ENCODE results near the gene SYNJ2.

The SYNJ2 gene

DNA sequence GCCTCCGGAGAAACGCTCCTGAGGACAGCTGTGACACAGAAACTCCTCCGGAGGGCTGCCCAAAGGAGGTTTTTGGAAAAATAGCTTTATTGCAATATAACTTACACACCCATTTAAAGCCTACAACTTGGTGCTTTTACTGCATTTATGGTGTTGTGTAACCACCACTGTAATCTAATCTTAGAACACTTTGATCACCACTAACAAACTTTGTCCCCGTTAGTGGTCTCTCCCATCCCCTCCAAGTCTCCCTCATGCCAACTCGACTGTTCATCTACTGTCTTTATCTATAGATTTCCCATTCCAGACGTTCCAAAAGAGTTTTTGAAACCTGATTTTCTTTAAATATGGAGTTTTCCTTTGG, 62.8 kb downstream of the SYNJ2 start:
- DNase-seq = no peak

DNA sequence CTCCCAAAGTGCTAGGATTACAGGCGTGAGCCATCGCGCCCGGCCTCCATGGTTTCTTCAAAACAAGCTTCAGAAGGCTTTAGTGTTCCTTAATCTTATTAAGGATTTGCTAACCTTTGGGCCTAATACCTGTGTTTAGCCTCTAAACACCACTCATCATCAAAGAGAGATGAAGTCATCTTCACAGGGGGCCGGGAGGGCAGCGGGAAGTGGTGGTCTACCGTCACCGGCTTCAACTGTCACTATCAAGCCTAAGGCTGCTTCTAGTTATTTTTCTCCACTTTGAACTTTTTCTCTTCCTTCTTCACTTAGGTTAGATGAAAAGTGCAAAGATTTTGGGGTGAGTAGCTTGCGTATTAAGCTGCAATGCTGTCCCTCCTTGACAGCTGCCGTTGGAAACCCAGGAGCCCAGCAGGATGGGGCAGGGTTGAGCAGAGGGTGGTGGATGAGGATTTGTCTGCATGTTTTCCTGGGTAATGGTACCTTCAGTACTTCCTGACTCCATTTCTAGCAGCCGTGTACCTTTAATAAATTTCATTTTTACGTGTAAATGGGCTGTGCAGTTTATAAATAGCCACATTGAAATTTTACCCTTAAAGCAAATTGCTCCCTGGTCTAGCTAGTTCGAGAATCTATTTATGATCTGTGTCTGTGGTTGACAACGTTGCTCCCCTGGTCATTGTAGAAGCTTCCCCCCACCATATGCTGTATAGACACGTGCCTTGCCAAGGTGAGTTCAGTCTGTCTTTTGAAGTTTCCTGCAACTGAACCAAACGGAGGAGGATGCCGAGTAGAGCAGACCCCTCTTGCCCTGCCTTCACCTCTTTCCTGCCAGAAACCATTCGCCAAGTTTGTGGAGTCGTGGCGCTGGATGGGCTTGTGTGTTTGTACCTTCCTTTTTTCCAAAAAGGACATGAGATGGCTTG, 64.8 kb downstream of the SYNJ2 start:
- DNase-seq = no peak

GRCh38 chr6:158047127-158047518, 65.5 kb downstream of the SYNJ2 start:
- DNase-seq = no peak

- no peak for DNase-seq
These were observed 66.1 kb downstream of the SYNJ2 start for GRCh38 chr6:158047563-158048323.

- no peak for DNase-seq
These were observed 66.9 kb downstream of the SYNJ2 start for GRCh38 chr6:158048589-158048988.

- no peak for DNase-seq
These were observed 67.7 kb downstream of the SYNJ2 start for GRCh38 chr6:158049055-158050028.

DNA sequence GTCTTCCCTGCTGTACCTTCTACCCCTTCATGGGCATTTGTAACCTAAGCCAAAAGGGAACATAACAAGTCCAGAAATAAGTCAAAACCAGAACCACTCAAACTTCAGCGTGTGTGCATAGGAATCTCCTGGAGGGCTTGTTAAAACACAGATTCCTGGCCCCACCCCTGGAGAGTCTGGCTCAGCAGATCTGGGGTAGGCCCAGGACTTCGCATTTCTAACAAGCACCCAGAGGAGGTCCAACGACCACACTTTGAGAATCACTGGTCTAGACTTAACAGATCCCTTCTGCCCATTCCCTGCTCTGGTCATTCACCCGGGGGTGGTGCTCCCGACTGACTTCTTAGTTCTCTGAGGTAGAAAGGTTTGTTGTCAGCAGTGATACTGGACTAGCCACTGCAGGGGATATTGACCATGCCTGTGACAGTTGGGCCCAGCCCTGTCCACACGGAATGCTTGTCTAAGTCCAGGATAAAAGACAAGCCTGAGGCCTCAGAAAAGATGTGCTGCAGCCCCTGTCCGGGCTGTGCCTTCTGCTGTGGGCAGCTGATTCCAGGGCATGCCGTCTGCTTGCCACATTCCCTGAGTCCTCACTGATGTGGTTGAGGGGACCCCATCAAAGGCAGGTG, 68.6 kb downstream of the SYNJ2 start:
- DNase-seq = no peak

DNA sequence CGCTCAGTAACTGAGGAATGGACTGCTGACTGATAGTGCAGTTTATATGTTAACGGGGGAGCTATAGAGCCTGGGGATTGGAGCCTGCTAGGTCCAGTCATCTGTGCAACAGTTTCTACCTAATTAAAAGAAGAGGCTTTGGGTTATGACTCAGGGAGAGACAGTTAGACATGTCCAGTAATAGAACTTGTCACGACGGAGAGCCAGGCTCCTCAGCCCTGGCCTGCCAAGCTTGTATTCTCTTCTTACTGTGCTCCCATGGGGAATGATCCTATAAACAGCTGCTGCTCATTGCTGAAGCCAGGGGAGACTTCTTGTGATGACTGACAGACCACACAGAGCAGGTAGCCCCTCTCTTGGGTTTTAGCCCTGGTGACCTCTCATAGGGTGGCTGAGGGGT, 69.3 kb downstream of the SYNJ2 start:
- DNase-seq = no peak

GRCh38 chr6:158051968-158052367, 70.3 kb downstream of the SYNJ2 start:
- DNase-seq = no peak

GRCh38 chr6:158053377-158054313, 72.0 kb downstream of the SYNJ2 start:
- DNase-seq = no peak

GRCh38 chr6:158056355-158056754, 74.7 kb downstream of the SYNJ2 start:
- no peak for DNase-seq

DNA sequence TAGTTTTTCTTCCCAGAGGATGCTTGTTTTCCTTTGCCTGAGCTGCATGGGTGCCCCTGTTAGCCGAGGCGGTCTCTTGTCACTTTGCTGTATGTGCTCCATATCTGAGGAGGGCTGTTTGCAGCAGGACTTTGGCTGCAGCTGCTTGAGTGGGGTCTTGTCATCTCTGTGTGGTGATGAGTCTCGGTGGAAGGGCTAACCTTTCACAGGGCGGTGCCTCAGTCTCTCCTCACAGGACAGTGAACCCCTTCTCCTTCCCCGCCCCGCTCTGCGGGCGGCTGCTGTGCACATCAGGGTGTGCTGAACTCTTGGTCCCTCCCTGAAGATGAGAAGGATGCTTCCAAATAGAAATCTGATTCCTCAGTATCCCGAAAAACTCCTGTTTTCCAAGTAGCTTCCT, 75.1 kb downstream of the SYNJ2 start:
- no peak for DNase-seq

DNA sequence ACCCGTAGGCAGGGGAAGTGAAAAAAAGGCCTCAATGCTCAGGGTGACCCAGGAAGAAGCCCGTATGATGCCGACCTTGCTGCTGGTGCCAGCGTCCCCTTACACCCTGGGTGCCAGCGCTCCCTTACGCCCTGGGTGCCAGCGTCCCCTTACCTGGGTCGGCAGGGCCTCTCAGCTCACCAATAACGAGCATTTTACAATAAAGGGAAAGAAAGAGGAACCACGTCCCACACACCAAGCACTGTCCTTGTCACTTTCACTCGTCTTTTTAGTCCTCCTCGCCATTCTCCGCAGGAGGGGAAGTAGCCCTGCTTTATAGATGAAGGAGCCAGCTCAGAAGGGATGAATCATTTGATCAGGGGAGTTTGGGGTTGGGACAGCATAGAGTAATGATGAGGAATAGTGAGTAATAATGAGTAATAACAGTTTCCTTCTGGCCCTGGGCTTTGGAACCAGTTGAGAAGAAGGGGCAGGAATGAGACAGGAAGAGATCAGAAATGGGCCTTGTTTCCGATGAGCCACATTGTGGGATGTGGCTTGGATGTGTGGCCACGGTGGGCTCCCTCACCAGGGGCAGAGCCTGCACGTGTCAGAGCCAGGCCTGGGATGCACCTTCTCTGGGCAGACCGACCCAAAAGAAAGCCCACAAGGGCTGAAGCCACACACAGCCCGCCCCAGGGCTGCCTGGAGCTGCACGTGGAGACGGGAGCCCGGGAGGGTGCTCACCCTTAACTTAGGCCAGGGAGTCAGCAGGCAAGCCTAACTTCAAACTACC, 75.7 kb downstream of the SYNJ2 start:
- DNase-seq = no peak

- no peak for DNase-seq
These were observed 76.5 kb downstream of the SYNJ2 start for GRCh38 chr6:158058171-158058651.

DNA sequence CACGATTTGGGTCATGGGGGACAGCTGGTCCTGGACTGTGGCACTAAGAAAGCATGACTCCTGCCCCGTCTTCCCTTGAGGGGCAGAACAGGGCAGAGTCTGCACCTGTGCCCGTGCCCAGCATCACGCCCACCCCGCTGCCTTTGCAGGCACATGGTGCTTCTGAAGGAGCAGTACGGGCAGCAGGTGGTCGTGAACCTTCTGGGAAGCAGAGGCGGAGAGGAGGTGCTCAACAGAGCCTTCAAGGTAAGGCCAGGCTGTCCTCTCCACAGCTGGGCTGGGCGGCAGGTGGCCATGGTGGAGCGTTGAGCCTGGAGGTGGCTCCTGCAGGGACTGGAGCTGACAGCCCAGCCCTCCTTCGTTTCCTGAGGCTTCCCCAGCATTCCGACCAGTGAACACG, 77.4 kb downstream of the SYNJ2 start:
- DNase-seq = no peak

DNA sequence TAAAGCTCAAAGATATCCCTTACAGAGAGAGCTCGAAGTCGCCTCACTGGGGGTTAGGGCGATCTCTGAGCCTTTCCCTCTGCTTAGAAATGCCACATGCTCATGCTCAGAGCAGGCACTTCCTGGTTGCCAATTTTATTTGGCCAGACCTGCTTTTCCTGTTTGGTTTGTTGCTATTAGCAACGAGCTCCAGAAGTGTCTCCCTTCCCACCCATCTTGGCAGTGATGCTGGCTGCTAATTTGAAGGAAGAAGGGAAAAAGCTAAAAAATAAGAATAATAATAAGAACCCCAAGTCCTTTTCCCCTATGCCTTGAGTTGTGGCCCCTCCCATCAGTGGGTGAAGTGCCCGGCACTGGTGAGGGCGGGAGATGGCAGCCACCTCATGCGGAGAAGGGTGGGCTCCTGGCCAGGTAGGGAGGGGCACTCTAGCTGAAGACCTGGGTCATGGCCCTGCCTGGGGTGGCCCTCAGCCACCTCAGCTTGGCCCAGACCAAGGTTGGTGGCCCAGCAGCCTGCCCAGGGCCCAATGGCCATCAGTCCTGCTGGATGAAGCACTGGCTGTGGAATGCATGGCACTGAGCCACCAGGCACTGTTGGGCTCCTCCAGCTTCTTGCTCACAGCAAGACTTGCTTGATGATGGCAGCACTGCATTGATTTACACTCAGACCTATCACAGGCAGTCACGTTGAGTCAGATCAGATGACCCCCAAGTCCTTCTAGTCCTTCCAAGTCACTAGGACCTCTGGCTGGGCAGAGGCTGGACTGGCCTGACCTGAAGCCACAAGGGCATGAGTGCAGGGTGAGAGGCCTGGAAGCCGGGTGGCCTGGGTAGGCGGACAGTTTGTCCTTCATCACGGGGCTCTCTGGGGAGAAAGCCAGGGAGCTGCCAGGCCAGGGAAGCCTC, 79.0 kb downstream of the SYNJ2 start:
- DNase-seq = no peak

DNA sequence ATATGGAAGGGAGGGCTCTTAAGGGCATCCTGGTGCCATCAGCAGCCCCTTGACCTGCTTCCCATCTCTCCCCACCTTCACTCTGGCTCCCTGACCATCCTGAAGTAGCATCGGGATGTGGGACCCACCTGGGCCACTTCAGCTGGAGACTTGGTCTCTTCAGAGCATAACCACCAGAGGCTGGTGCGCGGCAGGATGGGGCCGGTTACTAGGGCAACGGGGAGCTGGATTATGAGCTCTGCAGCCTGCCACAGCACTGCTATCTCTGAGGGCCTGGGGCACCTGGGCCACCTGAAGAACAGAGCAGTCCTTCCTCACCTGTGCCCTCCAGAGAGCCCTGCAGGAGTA, 79.7 kb downstream of the SYNJ2 start:
- no peak for DNase-seq

GRCh38 chr6:158061709-158062461, 80.2 kb downstream of the SYNJ2 start:
- DNase-seq = no peak

GRCh38 chr6:158063736-158064135, 82.1 kb downstream of the SYNJ2 start:
- DNase-seq = no peak
